NOMO-1 treated with DMSO at 0.1 percent for 48 hours (cell line): ENCODE data around the gene CXCL9.
"Not testable (repeated sequence)": the region's sequence is repeated elsewhere in the genome, so short reads cannot be mapped to it uniquely, and the experiment has no call there.

ENCODE experiments used
- DNase-seq: peaks from one replicate; lab custom pipeline; 2025; ENCODE audit not compliant: unreplicated experiment; lab: John Stamatoyannopoulos, UW

The CXCL9 gene

DNA sequence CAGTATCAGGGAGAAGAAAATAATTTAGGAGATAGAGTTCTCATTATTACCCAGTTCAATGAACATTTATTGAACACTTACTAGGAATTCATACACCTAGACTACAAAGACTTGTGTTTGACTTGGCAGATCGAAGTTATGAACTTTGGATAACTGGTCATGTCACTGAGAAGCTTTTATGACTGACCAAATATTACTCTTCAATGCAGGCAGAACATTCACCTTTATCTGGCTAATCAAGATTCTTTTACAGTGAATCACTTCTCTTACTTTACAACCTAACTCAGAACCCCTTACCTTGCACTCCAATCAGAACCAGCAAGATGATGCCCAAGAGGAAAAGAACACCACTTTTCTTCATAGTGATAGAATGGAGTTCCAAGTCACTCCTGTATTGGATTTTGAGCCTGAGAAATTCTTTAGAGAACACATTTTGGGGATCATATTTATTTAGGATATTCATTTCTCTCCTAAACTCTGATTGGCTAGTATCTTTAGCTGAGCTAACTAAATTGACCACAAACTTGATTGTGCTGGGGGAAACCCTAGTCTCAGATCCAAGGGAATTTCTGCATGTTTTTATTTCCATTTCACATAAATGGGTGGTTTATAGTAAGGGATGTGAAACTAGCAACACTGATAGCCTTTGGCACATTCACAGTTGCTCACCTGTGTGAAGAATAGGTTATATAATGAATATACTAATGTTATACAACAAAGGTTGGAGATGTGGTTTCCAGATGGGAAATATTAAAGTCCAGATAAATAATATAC lies at the start of gene CXCL9:
Gene CXCL9 (minus strand): TSS at position 421 of the 774 bp plus-strand sequence. CDS start 60 bp downstream, at position 361.
- no peak for DNase-seq

DNA sequence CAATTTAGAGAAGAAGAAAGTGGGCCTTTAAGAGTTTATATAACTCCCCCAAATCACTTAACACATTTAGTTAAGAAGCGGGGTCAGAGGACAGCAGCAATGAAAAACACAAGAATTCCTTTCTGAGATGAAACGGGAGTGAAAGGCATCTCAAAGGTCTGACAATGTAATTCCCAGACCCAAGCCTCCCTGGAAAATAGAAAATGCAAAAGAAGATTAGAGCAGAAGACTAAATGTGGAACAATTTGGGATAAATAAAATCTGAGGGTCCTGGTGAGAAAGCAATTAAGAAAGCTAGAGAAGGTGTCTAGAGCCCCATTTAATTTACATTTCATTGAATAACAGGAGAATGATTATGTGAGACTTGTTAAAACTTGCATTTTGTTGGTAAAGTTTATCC lies 48.1 kb upstream of the CXCL9 start:
- DNase-seq: no peak

DNA sequence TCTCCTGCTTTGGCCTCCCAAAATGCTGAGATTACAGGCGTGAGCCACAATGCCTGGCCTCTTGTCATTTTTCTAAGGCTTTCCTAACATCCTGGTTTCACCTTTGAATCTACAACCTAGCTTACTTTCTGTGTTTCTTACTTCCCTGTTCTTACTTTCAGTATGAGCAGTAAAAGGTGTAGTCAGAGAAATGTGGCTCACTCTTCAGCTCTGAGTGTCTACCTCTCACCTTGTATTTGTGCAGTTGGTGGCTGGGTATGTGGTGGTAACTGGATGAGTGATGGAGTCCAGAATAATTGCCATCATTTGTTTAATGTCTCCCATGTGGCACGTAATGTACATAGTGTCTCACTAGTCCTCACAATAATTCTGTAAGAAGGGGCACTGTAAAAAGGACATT lies 47.7 kb upstream of the CXCL9 start:
- DNase-seq: peak; percentile 60

DNA sequence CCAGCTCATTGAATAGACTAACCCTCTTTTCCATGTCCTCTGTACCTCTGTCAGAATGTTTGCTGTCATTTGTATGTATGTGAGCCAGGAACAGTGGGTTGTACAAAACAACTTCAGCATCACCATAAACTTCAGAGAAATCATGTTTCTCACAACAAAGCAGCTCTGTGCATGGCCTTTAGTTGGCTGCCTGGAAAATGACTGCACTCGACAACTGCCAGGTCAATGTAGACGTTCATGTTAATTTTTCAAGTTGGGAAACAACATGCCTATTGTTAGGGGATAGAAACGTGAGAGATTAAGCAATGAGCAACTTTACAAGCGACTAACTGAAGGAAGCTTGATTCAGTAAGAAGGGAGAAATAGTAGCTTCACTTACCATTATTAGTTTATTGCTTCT lies 46.4 kb upstream of the CXCL9 start:
- peak; percentile 77 for DNase-seq

GRCh38 chr4:76050560-76051050 lies 43.3 kb upstream of the CXCL9 start:
- DNase-seq: not testable (repeated sequence)

DNA sequence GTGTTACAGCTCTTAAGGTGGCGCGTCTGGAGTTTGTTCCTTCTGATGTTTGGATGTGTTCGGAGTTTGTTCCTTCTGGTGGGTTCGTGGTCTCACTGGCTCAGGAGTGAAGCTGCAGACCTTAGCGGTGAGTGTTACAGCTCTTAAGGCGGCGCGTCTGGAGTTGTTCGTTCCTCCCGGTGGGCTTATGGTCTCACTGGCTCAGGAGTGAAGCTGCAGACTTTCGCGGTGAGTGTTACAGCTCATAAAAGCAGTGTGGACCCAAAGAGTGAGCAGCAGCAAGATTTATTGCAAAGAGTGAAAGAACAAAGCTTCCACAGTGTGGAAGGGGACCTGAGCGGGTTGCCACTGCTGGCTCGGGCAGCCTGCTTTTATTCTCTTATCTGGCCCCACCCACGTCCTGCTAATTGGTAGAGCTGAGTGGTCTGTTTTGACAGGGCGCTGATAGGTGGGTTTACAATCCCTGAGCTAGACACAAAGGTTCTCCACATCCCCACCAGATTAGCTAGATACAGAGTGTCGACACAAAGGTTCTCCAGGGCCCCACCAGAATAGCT lies 42.6 kb upstream of the CXCL9 start:
- DNase-seq: not testable (repeated sequence)

- not testable (repeated sequence) for DNase-seq
These were observed 37.4 kb upstream of the CXCL9 start for GRCh38 chr4:76044686-76045085.

DNA sequence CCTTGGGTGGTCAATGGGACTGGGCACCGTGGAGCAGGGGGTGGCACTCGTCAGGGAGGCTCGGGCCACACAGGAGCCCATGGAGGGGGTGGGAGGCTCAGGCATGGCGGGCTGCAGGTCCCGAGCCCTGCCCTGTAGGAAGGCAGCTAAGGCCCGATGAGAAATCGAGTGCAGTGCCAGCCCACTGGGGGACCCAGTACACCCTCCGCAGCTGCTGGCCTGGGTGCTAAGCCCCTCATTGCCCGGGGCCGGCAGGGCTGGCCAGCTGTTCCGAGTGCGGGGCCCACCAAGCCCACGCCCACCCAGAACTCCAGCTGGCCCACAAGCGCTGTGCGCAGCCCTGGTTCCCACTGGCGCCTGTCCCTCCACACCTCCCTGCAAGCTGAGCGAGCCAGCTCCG lies 36.0 kb upstream of the CXCL9 start:
- not testable (repeated sequence) for DNase-seq

DNA sequence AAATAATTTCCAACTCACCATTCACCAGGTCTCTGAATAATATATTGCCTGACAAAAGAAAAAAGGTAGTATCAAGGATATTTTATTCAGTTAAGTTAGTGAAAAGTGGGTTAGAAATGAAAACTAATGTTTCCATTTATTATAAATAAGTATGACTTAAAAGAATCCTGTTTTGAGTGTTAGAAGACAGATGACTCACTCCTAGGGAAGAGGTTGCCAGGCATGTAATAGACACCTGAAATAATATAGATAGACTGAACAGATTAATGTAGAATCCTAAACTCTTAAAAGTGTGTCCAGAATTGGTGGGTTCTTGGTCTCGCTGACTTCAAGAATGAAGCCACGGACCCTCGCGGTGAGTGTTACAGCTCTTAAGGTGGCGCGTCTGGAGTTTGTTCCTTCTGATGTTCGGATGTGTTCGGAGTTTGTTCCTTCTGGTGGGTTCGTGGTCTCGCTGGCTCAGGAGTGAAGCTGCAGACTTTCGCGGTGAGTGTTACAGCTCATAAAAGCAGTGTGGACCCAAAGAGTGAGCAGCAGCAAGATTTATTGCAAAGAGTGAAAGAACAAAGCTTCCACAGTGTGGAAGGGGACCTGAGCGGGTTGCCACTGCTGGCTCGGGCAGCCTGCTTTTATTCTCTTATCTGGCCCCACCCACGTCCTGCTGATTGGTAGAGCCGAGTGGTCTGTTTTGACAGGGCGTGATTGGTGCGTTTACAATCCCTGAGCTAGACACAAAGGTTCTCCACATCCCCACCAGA lies 35.1 kb upstream of the CXCL9 start:
- DNase-seq: not testable (repeated sequence)

GRCh38 chr4:76036855-76037254 lies 29.5 kb upstream of the CXCL9 start:
- no peak for DNase-seq

- peak; percentile 9 for DNase-seq
These were observed 28.6 kb upstream of the CXCL9 start, which contains the start of gene CXCL11 for GRCh38 chr4:76035799-76036380. Gene CXCL11, minus strand, starts transcription at chr4:76036070. Its CDS starts 83 bp downstream, at chr4:76035987.

DNA sequence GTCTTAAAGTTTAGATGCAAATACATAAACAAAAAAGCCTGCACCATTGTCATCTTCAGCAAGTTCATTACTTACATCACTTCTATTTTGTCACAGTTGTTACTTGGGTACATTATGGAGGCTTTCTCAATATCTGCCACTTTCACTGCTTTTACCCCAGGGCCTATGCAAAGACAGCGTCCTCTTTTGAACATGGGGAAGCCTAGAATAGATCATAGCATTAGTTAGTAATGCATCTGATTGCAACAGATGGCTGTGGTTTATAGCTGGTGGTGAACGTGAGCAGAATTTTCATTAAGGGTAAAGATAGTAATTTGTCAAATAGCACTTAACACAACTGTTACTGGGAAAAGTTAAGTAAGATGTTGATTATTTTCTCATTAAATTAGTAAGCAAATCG lies 27.8 kb upstream of the CXCL9 start:
- DNase-seq: peak; percentile 96

- peak; percentile 54 for DNase-seq
These were observed 22.0 kb upstream of the CXCL9 start for GRCh38 chr4:76029300-76029699.

GRCh38 chr4:76028350-76028765 lies 21.0 kb upstream of the CXCL9 start:
- peak; percentile 76 for DNase-seq

DNA sequence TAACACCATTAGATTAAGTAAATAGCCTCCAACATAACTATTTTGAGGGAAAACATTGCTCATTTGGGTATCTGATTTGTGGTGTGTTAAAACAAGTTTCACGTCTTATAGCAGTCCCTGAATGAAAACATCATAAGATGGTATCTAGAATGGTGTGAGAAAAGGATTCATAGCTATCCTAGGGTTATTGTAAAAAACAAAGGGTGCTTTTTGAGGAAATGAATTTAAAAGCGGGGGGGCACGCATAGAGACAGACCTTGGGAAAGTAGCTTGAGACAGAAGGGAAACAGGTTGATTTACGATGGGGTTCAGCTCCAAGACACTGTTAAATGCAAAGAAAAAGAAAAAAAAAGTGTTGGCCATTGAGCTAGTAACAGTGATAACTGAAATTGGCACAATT lies 16.8 kb upstream of the CXCL9 start:
- DNase-seq: peak; percentile 71

- DNase-seq: peak; percentile 21
These were observed 16.1 kb upstream of the CXCL9 start, which contains the start of gene CXCL10 for GRCh38 chr4:76023389-76023788. Gene CXCL10, minus strand, starts transcription at chr4:76023497. Its CDS starts 66 bp downstream, at chr4:76023431.

DNA sequence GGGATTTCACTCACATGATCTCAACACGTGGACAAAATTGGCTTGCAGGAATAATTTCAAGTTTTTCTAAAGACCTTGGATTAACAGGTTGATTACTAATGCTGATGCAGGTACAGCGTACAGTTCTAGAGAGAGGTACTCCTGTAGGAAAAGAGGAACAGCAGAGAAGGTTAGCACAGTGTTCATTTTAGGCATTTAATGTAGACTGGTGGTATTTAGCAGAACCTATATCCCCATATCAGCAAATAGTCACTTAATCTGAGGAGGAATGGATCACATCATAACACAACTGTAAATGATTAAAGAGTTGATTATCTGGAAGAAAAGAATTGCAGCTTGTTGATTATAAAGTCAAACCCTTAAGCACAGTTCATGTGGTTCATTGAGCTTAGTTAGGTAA lies 15.4 kb upstream of the CXCL9 start:
- peak; percentile 12 for DNase-seq

- DNase-seq: peak; percentile 30
These were observed 14.7 kb upstream of the CXCL9 start for GRCh38 chr4:76022031-76022430.

GRCh38 chr4:76017056-76017686 lies 9.9 kb upstream of the CXCL9 start:
- no peak for DNase-seq

- no peak for DNase-seq
These were observed 9.1 kb upstream of the CXCL9 start for GRCh38 chr4:76016393-76016792.

DNA sequence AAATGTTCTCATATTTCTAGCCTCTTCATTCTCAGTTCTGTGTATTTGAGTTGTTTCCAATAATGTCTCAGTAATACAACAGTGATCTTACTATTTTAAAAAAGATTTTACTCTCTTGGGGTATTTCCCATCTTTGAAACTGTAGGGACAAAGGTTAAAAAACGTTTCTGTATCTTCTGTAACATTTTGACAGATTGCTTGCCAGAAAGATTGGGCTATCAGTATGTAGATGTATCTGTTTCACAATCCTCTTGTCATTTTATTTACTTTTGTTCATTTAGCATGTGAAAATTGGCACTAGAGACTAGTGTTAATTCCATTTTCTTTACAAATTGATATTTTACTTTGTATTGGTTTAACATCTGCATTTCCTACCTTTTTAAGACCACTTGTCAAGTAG lies 6.2 kb upstream of the CXCL9 start:
- DNase-seq: no peak
